GM23338 (cell line): ENCODE results near the gene CATSPER3. TPM values are rescaled to one million over a fixed set of nuclear protein-coding genes. Genes with fewer than 3 reads are reported as not detected.

ENCODE experiments used
- ATAC-seq: fragments of 200-7000 bp; cut with Tn5 transposase; 3 replicates; pipeline ENCODE4 v1.9.1; 2020
- DNase-seq: peaks from one replicate; pipeline ENCODE4 v3.0.0-alpha.2; 2015; ENCODE audit warnings: low spot score
- H2AFZ ChIP-seq: fragments of 200-600 bp; sonication (generic); 2 replicates; pipeline ENCODE4 v1.8.0; 2016; ENCODE audit warnings: antibody characterized with exemption, mild to moderate bottlenecking, moderate library complexity
- H3F3A ChIP-seq: fragments of 200-600 bp; sonication (generic); replicated peaks from 2 replicates; pipeline ENCODE4 v1.8.0; 2017; ENCODE audit warnings: antibody characterized with exemption, mixed run types, low read depth
- H3K27ac ChIP-seq: fragments of 200-600 bp; sonication (generic); 2 replicates; pipeline ENCODE4 v1.6.1; 2016; ENCODE audit warnings: low read depth
- H3K27me3 ChIP-seq: fragments of 200-600 bp; sonication (generic); 2 replicates; pipeline ENCODE4 v1.8.0; 2016; ENCODE audit warnings: mild to moderate bottlenecking, mixed run types, moderate library complexity; ENCODE audit not compliant: insufficient read depth
- H3K36me3 ChIP-seq: fragments of 200-600 bp; sonication (generic); 2 replicates; pipeline ENCODE4 v1.8.0; 2016; ENCODE audit warnings: mild to moderate bottlenecking; ENCODE audit not compliant: insufficient read depth
- H3K4me1 ChIP-seq: fragments of 200-600 bp; sonication (generic); 2 replicates; pipeline ENCODE4 v1.8.0; 2016; ENCODE audit warnings: mild to moderate bottlenecking, moderate library complexity; ENCODE audit not compliant: insufficient read depth
- H3K4me2 ChIP-seq: fragments of 200-600 bp; sonication (generic); 2 replicates; pipeline ENCODE4 v1.7.1; 2017; ENCODE audit warnings: mixed run types
- H3K4me3 ChIP-seq: fragments of 200-600 bp; sonication (generic); 2 replicates; pipeline ENCODE4 v1.6.1; 2016; ENCODE audit warnings: mixed run types
- H3K79me2 ChIP-seq: fragments of 200-600 bp; sonication (generic); replicated peaks from 2 replicates; pipeline ENCODE4 v1.8.0; 2017; ENCODE audit warnings: mild to moderate bottlenecking; ENCODE audit not compliant: insufficient read depth
- H3K9me2 ChIP-seq: fragments of 200-600 bp; sonication (generic); 2 replicates; pipeline ENCODE4 v1.8.0; 2017; ENCODE audit not compliant: insufficient read depth
- H4K20me1 ChIP-seq: fragments of 200-600 bp; sonication (generic); replicated peaks from 2 replicates; pipeline ENCODE4 v1.8.0; 2017; ENCODE audit warnings: mild to moderate bottlenecking; ENCODE audit not compliant: insufficient read depth
- H3K27ac Mint-ChIP-seq: 2 replicates; pipeline ENCODE4 v1.8.0; 2020; ENCODE audit warnings: inconsistent platforms, mild to moderate bottlenecking, moderate library complexity, mixed read lengths
- H3K27me3 Mint-ChIP-seq: 3 replicates; pipeline ENCODE4 v1.8.0; 2022; ENCODE audit warnings: low read depth, mild to moderate bottlenecking, moderate library complexity, mixed read lengths, inconsistent platforms; ENCODE audit not compliant: insufficient read depth, poor library complexity
- H3K36me3 Mint-ChIP-seq: 3 replicates; pipeline ENCODE4 v1.8.0; 2021; ENCODE audit warnings: low read depth, mild to moderate bottlenecking, inconsistent platforms, moderate library complexity, mixed read lengths
- H3K4me1 Mint-ChIP-seq: 3 replicates; pipeline ENCODE4 v1.8.0; 2020; ENCODE audit warnings: mild to moderate bottlenecking, inconsistent platforms, mixed read lengths
- H3K4me3 Mint-ChIP-seq: 3 replicates; pipeline ENCODE4 v1.8.0; 2021; ENCODE audit warnings: moderate library complexity, mild to moderate bottlenecking, inconsistent platforms, mixed read lengths
- H3K9me3 Mint-ChIP-seq: 3 replicates; pipeline ENCODE4 v1.8.0; 2020; ENCODE audit warnings: moderate library complexity, mild to moderate bottlenecking, inconsistent platforms, mixed read lengths
- CREB1 ChIP-seq: fragments of 250-450 bp; sonication (Bioruptor Pico); IDR thresholded peaks from 2 replicates; pipeline ENCODE4 v1.5.0; 2020; ENCODE audit warnings: low read depth, mild to moderate bottlenecking, moderate library complexity
- CTCF ChIP-seq, 2 experiments: fragments of 200-600 bp in 1 of 2; sonication (generic) in 1 of 2; conservative IDR thresholded peaks; 2 replicates each; pipeline versions ENCODE4 v1.5.1 to v1.6.1; 2016 to 2017; ENCODE audit warnings: antibody characterized with exemption in 2 of 2, low read depth in 2 of 2, mild to moderate bottlenecking in 2 of 2, moderate library complexity in 1 of 2
- ETS1 ChIP-seq: IDR thresholded peaks from 2 replicates; pipeline ENCODE4 v1.6.1; 2016; ENCODE audit warnings: antibody characterized with exemption
- EZH2 ChIP-seq: fragments of 200-600 bp; sonication (generic); IDR thresholded peaks from one replicate; pipeline ENCODE4 v1.8.0; 2017; ENCODE audit warnings: antibody characterized with exemption, mild to moderate bottlenecking, low read depth; ENCODE audit not compliant: unreplicated experiment
- EZH2phosphoT487 ChIP-seq: fragments of 200-600 bp; sonication (generic); IDR thresholded peaks from one replicate; pipeline ENCODE4 v1.8.1; 2018; ENCODE audit warnings: antibody characterized with exemption; ENCODE audit not compliant: unreplicated experiment
- POLR2AphosphoS5 ChIP-seq: IDR thresholded peaks from 2 replicates; pipeline ENCODE4 v1.6.1; 2016; ENCODE audit warnings: antibody characterized with exemption, low read depth
- STAT1 ChIP-seq: IDR thresholded peaks from one replicate; pipeline ENCODE4 v1.6.1; 2016; ENCODE audit warnings: antibody characterized with exemption; ENCODE audit not compliant: unreplicated experiment
- ZNF331 ChIP-seq: fragments of 250-450 bp; sonication (Bioruptor Pico); IDR thresholded peaks from 2 replicates; pipeline ENCODE4 v1.5.0; 2020; ENCODE audit warnings: low read depth, mild to moderate bottlenecking, moderate library complexity
- ZNF462 ChIP-seq: fragments of 250-450 bp; sonication (Bioruptor Pico); IDR thresholded peaks from 2 replicates; pipeline ENCODE4 v1.5.0; 2020; ENCODE audit warnings: mild to moderate bottlenecking, moderate library complexity
- polyA plus RNA-seq: library from polyadenylated mRNA; unstranded; fragments of >200 nt; fragmentation: Nextera tagmentation; extraction: Ambion mirVana; gene quantifications from 2 replicates; pipeline ENCODE4 v1.2.1, GENCODE V29; 2016
- total RNA-seq: library from RNA; depleted of rRNA; stranded (reverse); fragments of >200 nt; shearing (Covaris generic); gene quantifications from 2 replicates; pipeline ENCODE4 v1.2.3, GENCODE V29; 2014

Gene CATSPER3
- total and polyA plus RNA-seq, 2 experiments from 2014 or later: 0.19 TPM; not detected in 1

GRCh38 chr5:135034963-135035677, 67.4 kb downstream of the CATSPER3 start:
- Histone ChIP-seq H3K9me2 (no peaks in the 10 kb centered on the region), H3K79me2 (no peaks in the 10 kb centered on the region), H4K20me1 (peaks cover 17% of the 10 kb centered on the region), H3K4me3 (peak overlapping the region; percentile 62), H3K4me2 (peak overlapping the region; percentile 88), H3F3A (peaks cover 7% of the 10 kb centered on the region), H3K27ac (no peak overlapping the region), H2AFZ (no peak overlapping the region), H3K4me1 (peaks cover 27% of the 10 kb centered on the region; the same call in 1 of the 2 replicates), H3K27me3 (peaks cover 99% of the 10 kb centered on the region), H3K36me3 (no peaks in the 10 kb centered on the region)
- Mint-ChIP-seq H3K4me1 (peaks cover 26% of the 10 kb centered on the region), H3K27me3 (peaks cover 89% of the 10 kb centered on the region), H3K4me3 (peak overlapping the region; percentile 74), H3K36me3 (no peaks in the 10 kb centered on the region), H3K27ac (no peak overlapping the region), H3K9me3 (peaks cover 7% of the 10 kb centered on the region; the same call in 2 of the 3 replicates)
- TF ChIP-seq POLR2AphosphoS5 (no peak), EZH2phosphoT487 (no peak), CREB1 (CRISPR knock-in tag) (no peak), ETS1 (no peak), STAT1 (no peak), CTCF (conservative IDR thresholded peaks at IDR 0.05; ENCODE audit: low read depth in 2 of 2) (no peak), ZNF331 (CRISPR knock-in tag) (no peak), EZH2 (peak; percentile 65), ZNF462 (CRISPR knock-in tag) (no peak)
- ATAC-seq (no peak; the same call in 2 of the 3 replicates), DNase-seq (no peak)
